OCI-LY1 (cell line): ENCODE data around the gene MACROD2.

Source experiments
- EZH2 ChIP-seq: fragments of 200-600 bp; sonication (generic), shearing (Covaris generic); IDR thresholded peaks from 2 replicates; pipeline ENCODE4 v1.8.0; 2017; ENCODE audit warnings: borderline replicate concordance, mixed run types, mild to moderate bottlenecking, antibody characterized with exemption, low read length, moderate library complexity, mixed read lengths
- TF ChIP-seq, protein P1 (sequence below): fragments of 200-600 bp; sonication (generic), shearing (Covaris generic); IDR thresholded peaks from 2 replicates; pipeline ENCODE4 v1.5.1; 2017; ENCODE audit warnings: mild to moderate bottlenecking, antibody characterized with exemption, low read length, moderate library complexity, mixed read lengths

DNA sequence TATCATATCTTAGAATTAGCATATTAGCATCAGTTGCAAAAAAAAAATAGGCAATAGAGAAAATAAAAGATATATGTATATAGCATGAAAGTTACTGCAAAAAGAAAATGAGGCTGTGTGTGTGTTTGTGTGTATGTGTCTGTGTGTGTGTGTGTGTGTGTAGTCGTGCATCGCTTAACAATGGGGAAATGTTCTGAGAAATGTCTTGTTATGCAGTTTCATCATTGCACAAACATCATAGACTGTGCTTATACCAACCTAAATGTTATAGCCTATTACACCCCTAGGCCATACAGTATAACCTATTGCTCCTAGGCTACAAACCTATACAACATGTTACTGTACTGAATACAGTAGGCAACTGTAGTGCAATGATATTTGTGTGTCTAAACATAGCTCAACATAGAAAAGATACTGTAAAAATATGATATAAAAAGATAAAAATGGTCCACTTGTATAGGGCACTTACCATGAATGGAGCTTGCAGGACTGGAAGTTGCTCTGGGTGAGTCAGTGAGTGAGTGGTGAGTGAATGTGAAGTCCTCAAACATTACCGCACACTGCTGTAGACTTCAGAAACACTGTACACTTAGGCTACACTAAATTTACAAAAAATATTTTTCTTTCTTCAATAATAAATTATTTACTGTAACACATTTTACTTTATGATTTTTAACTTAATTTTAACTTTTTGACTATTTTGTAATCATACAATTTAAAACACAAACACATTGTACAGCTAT, 1772.9 kb downstream of the MACROD2 start:
- TF ChIP-seq, protein P1, sequence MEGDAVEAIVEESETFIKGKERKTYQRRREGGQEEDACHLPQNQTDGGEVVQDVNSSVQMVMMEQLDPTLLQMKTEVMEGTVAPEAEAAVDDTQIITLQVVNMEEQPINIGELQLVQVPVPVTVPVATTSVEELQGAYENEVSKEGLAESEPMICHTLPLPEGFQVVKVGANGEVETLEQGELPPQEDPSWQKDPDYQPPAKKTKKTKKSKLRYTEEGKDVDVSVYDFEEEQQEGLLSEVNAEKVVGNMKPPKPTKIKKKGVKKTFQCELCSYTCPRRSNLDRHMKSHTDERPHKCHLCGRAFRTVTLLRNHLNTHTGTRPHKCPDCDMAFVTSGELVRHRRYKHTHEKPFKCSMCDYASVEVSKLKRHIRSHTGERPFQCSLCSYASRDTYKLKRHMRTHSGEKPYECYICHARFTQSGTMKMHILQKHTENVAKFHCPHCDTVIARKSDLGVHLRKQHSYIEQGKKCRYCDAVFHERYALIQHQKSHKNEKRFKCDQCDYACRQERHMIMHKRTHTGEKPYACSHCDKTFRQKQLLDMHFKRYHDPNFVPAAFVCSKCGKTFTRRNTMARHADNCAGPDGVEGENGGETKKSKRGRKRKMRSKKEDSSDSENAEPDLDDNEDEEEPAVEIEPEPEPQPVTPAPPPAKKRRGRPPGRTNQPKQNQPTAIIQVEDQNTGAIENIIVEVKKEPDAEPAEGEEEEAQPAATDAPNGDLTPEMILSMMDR, result no peak
- TF ChIP-seq EZH2, result no peak
